Fibroblast of the aortic adventitia (primary cell): ENCODE results near the gene CDIPT. TPM values are rescaled to one million over a fixed set of nuclear protein-coding genes. Genes with fewer than 3 reads are reported as not detected.
"Not testable (repeated sequence)": the region's sequence is repeated elsewhere in the genome, so short reads cannot be mapped to it uniquely, and the experiment has no call there.

Source experiments
- DNase-seq: peaks from one replicate; pipeline ENCODE4 v3.0.0-alpha.2; 2010; ENCODE audit warnings: low read depth
- H3K4me3 ChIP-seq: 2 replicates; pipeline ENCODE4 v1.5.1; 2011; ENCODE audit warnings: low read depth, mild to moderate bottlenecking, control low read depth, low read length, moderate library complexity
- total RNA-seq: library from RNA; depleted of rRNA; stranded (reverse); fragments of >200 nt; gene quantifications from 2 replicates; pipeline ENCODE4 v1.2.3, GENCODE V29; 2012; ENCODE audit warnings: low replicate concordance
- TF ChIP-seq, protein P1 (sequence below): IDR thresholded peaks from 2 replicates; pipeline ENCODE4 v1.5.1; 2011; ENCODE audit warnings: mild to moderate bottlenecking, low read length, control low read depth, inconsistent platforms; ENCODE audit not compliant: insufficient read depth

The CDIPT gene
- total RNA-seq, 1 donor: 79.2 TPM

DNA sequence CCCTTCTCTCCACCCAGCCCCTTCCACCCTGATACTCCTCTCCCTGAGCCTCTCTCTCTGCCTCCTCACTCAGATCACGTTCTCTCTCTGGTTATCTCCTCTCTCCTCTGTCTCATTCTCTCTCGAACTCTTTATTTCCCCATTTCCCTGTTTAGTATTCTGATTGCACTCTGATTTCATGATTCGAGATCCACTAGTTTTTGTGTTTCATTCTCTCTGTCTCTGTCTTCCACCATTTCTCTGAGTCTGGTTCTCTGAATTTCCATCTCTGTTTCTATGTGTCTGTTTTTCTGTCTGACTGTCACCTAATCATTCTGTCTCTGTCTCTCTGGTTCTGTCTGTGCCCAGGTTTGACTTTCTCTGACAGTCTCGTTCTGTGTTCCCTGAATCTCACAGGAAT is 34.3 kb upstream of the CDIPT start:
- no peak for DNase-seq
- no peak overlapping the region for H3K4me3 ChIP-seq
- TF ChIP-seq, protein P1, sequence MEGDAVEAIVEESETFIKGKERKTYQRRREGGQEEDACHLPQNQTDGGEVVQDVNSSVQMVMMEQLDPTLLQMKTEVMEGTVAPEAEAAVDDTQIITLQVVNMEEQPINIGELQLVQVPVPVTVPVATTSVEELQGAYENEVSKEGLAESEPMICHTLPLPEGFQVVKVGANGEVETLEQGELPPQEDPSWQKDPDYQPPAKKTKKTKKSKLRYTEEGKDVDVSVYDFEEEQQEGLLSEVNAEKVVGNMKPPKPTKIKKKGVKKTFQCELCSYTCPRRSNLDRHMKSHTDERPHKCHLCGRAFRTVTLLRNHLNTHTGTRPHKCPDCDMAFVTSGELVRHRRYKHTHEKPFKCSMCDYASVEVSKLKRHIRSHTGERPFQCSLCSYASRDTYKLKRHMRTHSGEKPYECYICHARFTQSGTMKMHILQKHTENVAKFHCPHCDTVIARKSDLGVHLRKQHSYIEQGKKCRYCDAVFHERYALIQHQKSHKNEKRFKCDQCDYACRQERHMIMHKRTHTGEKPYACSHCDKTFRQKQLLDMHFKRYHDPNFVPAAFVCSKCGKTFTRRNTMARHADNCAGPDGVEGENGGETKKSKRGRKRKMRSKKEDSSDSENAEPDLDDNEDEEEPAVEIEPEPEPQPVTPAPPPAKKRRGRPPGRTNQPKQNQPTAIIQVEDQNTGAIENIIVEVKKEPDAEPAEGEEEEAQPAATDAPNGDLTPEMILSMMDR: no peak

DNA sequence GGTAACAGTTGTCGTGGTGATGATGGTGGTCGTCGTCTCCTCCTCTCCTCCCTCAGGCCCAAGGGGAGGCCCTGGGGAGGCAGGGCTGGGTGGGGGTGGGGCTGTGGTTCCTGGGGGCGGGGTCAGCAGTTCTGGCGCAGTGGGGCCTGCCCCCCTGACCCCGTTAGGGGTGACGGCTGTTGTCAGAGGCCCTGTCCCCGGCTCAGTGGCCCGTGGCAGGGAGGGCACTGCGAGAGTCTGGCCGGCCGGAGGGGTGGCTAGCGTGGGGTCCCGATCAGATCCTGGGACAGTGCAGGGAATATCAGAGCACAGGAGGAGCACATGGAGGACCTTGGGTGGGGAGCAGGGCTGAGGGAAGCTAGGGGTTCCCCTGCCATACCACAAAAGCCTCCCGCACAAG is 33.8 kb upstream of the CDIPT start:
- DNase-seq: no peak
- H3K4me3 ChIP-seq: no peak overlapping the region
- TF ChIP-seq, protein P1: no peak

DNA sequence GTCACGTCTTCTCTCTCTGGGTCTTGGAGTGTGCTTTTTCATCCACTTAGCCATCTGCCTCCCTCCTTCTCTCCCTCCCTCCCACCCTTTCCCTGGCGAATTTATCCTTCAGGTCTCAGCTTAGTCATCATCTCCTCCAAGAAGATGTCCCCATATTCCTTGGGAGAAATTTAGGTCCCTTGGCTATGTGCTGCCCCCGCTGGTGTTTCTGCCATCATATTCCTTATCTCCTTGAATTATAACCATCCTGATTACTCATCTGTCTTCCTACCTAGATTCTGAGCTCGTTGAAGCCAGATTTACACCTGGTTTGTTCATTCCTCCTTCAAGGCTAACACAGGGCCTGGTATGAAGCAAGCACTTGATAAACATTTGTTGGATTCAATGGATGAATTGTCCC is 31.3 kb upstream of the CDIPT start:
- DNase-seq: no peak

DNA sequence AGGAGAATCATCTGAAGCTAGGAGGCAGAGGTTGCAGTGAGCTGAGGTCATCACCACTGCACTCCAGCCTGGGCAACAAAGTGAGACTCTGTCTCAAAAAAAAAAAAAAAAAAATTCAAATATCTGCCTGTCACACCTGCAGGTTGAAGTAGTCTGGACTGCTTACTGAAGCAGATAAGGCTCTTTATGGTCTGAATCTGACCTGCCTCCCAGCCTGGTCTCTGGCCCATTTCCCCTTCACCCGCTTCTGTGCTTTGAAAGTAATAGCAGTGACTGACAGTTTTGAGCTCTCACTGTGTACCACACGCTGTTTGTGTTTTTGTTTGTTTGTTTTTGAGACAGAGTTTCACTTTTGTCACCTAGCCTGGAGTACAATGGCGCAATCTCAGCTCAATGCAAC is 30.5 kb upstream of the CDIPT start:
- DNase-seq: no peak
- H3K4me3 ChIP-seq: no peak overlapping the region
- TF ChIP-seq, protein P1: no peak

More for the DNA sequence above, 31.3 kb upstream of the CDIPT start:
- H3K4me3 ChIP-seq: no peak overlapping the region
- TF ChIP-seq, protein P1: no peak

DNA sequence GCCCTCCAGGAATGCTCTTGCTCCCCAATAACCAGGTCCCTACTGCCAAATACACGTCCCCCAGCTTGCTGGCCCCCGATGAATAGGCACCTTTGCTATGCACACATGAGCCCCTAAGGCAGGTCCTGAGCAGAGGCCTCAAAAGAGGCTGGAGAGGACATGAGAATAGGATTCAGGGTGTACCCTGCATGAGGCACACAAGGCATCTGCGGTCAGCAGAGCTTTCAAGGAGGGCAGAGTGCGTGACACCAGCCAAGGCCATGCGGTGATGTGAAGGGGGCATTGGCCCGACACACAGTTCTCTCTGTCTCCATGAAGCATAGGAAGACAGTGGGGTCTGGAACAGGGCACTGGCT is 29.4 kb upstream of the CDIPT start:
- H3K4me3 ChIP-seq: no peak overlapping the region
- no peak for DNase-seq
- TF ChIP-seq, protein P1: no peak

DNA sequence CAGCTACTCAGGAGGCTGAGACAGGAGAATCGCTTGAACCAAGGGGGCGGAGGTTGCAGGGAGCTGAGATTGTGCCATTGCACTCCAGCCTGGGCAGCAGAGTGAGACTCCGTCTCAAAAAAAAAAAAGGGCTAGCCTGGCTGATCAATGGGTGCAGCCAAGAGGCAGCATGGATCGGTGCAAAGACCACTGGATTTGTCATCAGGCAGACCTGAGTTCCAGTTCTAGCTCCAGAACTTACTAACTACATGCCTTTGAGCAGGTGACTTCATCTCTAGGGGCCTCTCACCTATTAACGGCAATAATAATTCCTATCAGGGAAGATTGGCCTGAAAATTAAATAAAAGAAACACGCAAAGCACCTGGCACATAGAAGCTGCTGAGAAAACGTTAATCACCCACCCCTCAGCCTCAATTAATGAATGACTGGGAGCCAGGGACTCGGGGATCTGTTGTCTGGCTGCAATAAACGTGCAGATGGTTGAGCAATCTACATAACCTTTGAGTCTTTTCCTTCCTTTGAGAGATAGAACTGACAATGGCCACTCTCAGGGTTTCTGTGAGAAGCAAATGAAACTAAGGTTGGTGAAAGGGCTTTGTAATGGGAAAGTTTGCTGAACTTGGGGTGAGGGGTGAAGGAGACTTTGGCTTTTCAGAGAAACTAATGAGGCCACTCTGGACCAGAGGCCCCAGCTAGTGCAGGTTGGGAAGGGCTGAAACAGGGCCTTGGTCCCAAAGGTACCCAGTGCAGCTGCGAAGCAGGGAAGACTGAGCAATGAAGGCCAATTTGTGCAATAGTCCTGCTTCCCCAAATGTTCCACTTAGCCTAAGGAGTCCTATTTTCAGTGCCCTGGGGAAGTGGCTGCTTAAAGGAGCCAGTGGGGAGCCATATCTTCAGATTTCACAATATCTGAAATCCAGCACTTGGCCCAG is 28.8 kb upstream of the CDIPT start:
- no peak overlapping the region for H3K4me3 ChIP-seq
- TF ChIP-seq, protein P1: no peak
- no peak for DNase-seq

DNA sequence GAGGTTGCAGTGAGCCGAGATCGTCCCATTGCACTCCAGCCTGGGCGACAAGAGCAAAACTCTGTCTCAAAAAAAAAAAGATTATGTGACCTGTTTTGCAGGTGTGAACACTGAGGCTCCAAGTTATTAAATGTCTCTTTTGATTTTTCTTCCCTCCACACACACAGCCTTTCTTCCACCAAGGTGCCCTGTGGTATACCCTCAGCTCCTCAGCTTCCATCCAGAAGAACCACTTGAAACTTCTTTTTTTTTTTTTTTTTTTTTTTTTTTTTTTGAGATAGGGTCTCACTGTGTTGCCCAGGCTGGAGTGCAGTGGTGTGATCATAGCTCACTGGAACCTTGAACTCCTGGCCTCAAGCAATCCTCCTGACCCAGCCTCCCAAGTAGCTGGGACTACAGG is 26.3 kb upstream of the CDIPT start:
- not testable (repeated sequence) for H3K4me3 ChIP-seq, DNase-seq
